SU-DHL-6 (cell line): Measurements from ENCODE around the gene DLX2.
"Not testable (repeated sequence)": the region's sequence is repeated elsewhere in the genome, so short reads cannot be mapped to it uniquely, and the experiment has no call there.

Experiments used
- H2AFZ ChIP-seq: fragments of 200-600 bp; sonication (generic); 2 replicates; pipeline ENCODE4 v1.6.1; 2014; ENCODE audit warnings: low read depth, mild to moderate bottlenecking, moderate library complexity, mixed read lengths, antibody characterized with exemption, low read length; ENCODE audit not compliant: severe bottlenecking
- H3F3A ChIP-seq: fragments of 200-600 bp; shearing (Covaris generic); 2 replicates; pipeline ENCODE4 v1.6.0; 2016; ENCODE audit warnings: antibody characterized with exemption, mild to moderate bottlenecking; ENCODE audit not compliant: insufficient read depth
- H3K27ac ChIP-seq: fragments of 200-600 bp; sonication (generic); 2 replicates; pipeline ENCODE4 v1.5.1; 2016; ENCODE audit warnings: low read depth, mild to moderate bottlenecking, low read length, moderate library complexity, mixed read lengths
- H3K27me3 ChIP-seq: fragments of 200-600 bp; sonication (generic), shearing (Covaris generic); 2 replicates; pipeline ENCODE4 v1.6.0; 2014; ENCODE audit warnings: mild to moderate bottlenecking, low read length
- H3K36me3 ChIP-seq: fragments of 200-600 bp; sonication (generic); 2 replicates; pipeline ENCODE4 v1.6.1; 2014; ENCODE audit warnings: mild to moderate bottlenecking, low read length, mixed read lengths
- H3K4me2 ChIP-seq: fragments of 300-600, 200-600 bp; shearing (Covaris generic), sonication (generic); 2 replicates; pipeline ENCODE4 v1.6.0; 2014; ENCODE audit warnings: low read length, low read depth, mild to moderate bottlenecking; ENCODE audit not compliant: poor library complexity, severe bottlenecking
- H3K4me3 ChIP-seq: fragments of 200-600 bp; sonication (generic); 2 replicates; pipeline ENCODE4 v1.5.1; 2014; ENCODE audit warnings: antibody characterized with exemption, low read length, mild to moderate bottlenecking, mixed read lengths; ENCODE audit not compliant: insufficient read depth, poor library complexity, severe bottlenecking
- H3K79me2 ChIP-seq: fragments of 200-600 bp; sonication (generic); 2 replicates; pipeline ENCODE4 v1.6.1; 2014; ENCODE audit warnings: mild to moderate bottlenecking, low read length, moderate library complexity; ENCODE audit not compliant: insufficient read depth
- H3K9ac ChIP-seq: fragments of 200-600 bp; sonication (generic); 2 replicates; pipeline ENCODE4 v1.7.0; 2014; ENCODE audit warnings: mild to moderate bottlenecking, low read length
- H3K9me2 ChIP-seq: fragments of 200-600 bp; sonication (generic); replicated peaks from 2 replicates; pipeline ENCODE4 v1.6.1; 2014; ENCODE audit warnings: low read length; ENCODE audit not compliant: insufficient read depth
- H3K9me3 ChIP-seq: fragments of 200-600 bp; sonication (generic); 2 replicates; pipeline ENCODE4 v1.6.1; 2014; ENCODE audit warnings: low read length, mixed read lengths; ENCODE audit not compliant: insufficient read depth
- H4K20me1 ChIP-seq: fragments of 200-600 bp; sonication (generic); 2 replicates; pipeline ENCODE4 v1.6.1; 2014; ENCODE audit warnings: low read depth, mild to moderate bottlenecking, antibody characterized with exemption, low read length, moderate library complexity, mixed read lengths
- EZH2phosphoT487 ChIP-seq: fragments of 200-600 bp; sonication (generic), shearing (Covaris generic); conservative IDR thresholded peaks from 2 replicates; pipeline ENCODE4 v1.6.1; 2018; ENCODE audit warnings: mild to moderate bottlenecking, antibody characterized with exemption, low read length, moderate library complexity, mixed read lengths
- TF ChIP-seq, protein P1 (sequence below): fragments of 200-600 bp; sonication (generic); IDR thresholded peaks from one replicate; pipeline ENCODE4 v1.5.1; 2017; ENCODE audit warnings: antibody characterized with exemption, mild to moderate bottlenecking, low read length, moderate library complexity; ENCODE audit not compliant: insufficient read depth, poor library complexity, severe bottlenecking

DLX2 gene

GRCh38 chr2:172102391-172103359 is at the start of gene DLX2:
Gene DLX2 (minus strand): TSS chr2:172102900. CDS start chr2:172102538, 362 bp downstream.
- Histone ChIP-seq H3K9ac (peak within 1 kb of the TSS; percentile 49), H3K9me2 (no peaks in the 10 kb centered on the region), H3K36me3 (no peaks in the 10 kb centered on the region), H4K20me1 (no peaks in the 10 kb centered on the region), H3K4me3 (peak within 1 kb of the TSS; percentile 55), H2AFZ (peak within 1 kb of the TSS; percentile 76), H3F3A (peaks cover 8% of the 10 kb centered on the region; the same call in 1 of the 2 replicates), H3K9me3 (no peaks in the 10 kb centered on the region), H3K4me2 (peak within 1 kb of the TSS; percentile 84), H3K27ac (peak within 1 kb of the TSS; percentile 10; the same call in 1 of the 2 replicates), H3K79me2 (no peaks in the 10 kb centered on the region), H3K27me3 (no peaks in the 10 kb centered on the region)
- TF ChIP-seq EZH2phosphoT487, result no peak
- TF ChIP-seq, protein P1, sequence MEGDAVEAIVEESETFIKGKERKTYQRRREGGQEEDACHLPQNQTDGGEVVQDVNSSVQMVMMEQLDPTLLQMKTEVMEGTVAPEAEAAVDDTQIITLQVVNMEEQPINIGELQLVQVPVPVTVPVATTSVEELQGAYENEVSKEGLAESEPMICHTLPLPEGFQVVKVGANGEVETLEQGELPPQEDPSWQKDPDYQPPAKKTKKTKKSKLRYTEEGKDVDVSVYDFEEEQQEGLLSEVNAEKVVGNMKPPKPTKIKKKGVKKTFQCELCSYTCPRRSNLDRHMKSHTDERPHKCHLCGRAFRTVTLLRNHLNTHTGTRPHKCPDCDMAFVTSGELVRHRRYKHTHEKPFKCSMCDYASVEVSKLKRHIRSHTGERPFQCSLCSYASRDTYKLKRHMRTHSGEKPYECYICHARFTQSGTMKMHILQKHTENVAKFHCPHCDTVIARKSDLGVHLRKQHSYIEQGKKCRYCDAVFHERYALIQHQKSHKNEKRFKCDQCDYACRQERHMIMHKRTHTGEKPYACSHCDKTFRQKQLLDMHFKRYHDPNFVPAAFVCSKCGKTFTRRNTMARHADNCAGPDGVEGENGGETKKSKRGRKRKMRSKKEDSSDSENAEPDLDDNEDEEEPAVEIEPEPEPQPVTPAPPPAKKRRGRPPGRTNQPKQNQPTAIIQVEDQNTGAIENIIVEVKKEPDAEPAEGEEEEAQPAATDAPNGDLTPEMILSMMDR, result no peak

DNA sequence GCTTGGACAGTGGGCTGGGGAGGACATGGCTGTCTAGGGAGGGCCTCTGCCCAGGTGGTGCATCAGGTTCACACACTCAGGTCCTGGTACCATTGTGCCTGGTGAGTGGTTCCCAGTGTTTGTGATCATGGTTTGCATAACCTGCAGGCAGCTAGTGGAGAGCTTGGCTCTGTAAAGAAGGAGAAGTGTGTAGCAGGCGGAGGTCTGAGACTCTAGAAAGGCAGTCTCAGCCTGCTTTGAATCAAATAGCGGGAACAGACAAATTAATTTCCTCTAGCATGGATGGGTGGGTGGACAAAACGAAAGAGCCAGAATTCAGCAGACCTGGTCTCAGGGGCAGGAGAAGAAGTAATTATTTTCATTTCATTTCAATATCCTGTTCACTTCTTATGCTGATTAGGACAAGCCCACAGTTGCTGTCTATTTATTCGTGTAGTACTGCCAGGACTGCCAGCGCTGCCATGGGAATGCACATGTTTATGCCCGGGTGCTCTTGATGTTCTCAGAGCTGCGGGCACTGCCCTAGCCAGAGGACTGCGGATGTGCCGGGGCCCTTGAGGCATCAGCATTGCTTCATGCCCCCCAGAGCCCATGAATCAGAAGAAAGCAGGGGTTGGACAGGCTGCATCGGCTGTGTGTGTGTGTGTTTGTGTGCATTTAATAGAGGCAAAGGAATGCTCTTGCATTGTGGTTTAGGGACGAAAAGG is 45.4 kb upstream of the DLX2 start:
- Histone ChIP-seq H3K27ac (no peak overlapping the region), H3K9ac (no peak overlapping the region), H2AFZ (no peak overlapping the region), H3K4me2 (no peak overlapping the region), H4K20me1 (no peaks in the 10 kb centered on the region), H3F3A (no peaks in the 10 kb centered on the region), H3K79me2 (no peaks in the 10 kb centered on the region), H3K9me3 (no peaks in the 10 kb centered on the region), H3K4me3 (no peak overlapping the region), H3K27me3 (no peaks in the 10 kb centered on the region), H3K9me2 (no peaks in the 10 kb centered on the region), H3K36me3 (no peaks in the 10 kb centered on the region)
- TF ChIP-seq EZH2phosphoT487, result no peak

DNA sequence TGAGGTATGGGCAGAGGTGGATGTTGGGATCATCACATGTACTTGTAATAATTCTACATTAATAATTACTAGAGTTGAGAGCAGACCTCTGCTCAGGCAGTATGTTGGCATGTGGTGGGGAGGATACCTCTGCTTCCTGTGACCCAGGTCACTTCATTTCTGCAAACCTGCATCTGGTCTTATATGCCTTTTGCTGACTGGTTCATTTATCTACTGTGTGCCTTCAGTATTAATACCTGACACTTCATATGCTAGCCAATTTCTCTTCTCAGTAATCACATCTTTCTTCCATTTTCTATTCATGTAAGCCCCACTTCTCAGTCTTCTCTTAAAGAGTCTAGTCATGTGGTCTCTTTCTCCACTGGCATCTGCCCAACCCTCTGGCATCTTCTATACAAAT is 41.1 kb upstream of the DLX2 start:
- Histone ChIP-seq H3F3A (no peaks in the 10 kb centered on the region), H3K9ac (no peak overlapping the region), H3K27me3 (no peaks in the 10 kb centered on the region), H3K79me2 (no peaks in the 10 kb centered on the region), H3K27ac (no peak overlapping the region), H3K4me2 (no peak overlapping the region), H3K36me3 (no peaks in the 10 kb centered on the region), H4K20me1 (no peaks in the 10 kb centered on the region), H2AFZ (no peak overlapping the region), H3K4me3 (no peak overlapping the region), H3K9me3 (no peaks in the 10 kb centered on the region), H3K9me2 (no peaks in the 10 kb centered on the region)
- TF ChIP-seq, protein P1, result no peak
- TF ChIP-seq EZH2phosphoT487, result no peak

- H2AFZ ChIP-seq, H3K27ac ChIP-seq, H3K27me3 ChIP-seq, H4K20me1 ChIP-seq, H3K9me2 ChIP-seq, H3K9me3 ChIP-seq, H3K4me3 ChIP-seq, H3K79me2 ChIP-seq, H3K9ac ChIP-seq, H3F3A ChIP-seq, H3K4me2 ChIP-seq, H3K36me3 ChIP-seq: not testable (repeated sequence)
Observed at GRCh38 chr2:172138727-172139126, 36.0 kb upstream of the DLX2 start.
